Measurements from ENCODE around the gene MATR3. TPM values are rescaled to one million over a fixed set of nuclear protein-coding genes. Genes with fewer than 3 reads are reported as not detected.

MATR3 gene
- total RNA-seq, 6 experiments from 2014 or later = 43.5 to 73.8 (median 65.3) TPM

- no peaks in the 10 kb centered on the region for H3K36me3 ChIP-seq
- no peaks in the 10 kb centered on the region for H3K27me3 ChIP-seq
- no peak for ATAC-seq
- H3K4me1 ChIP-seq = peaks cover 0 to 33% (median 12%) of the 10 kb centered on the region in 4 donors
- no peak overlapping the region for H3K4me3 ChIP-seq
- TF ChIP-seq POLR2A (IDR thresholded peaks at IDR 0.05) (no peak), CTCF (IDR thresholded peaks at IDR 0.05) (no peak)
- 35% methylated on average over 6 of the region's 6 CpGs for WGBS (ENCODE audit: insufficient coverage, low coverage, low lambda C conversion rate, missing lambda C conversion rate)
- DNase-seq = no peak
- H3K9me3 ChIP-seq = no peaks in the 10 kb centered on the region
- intact Hi-C loops (cut with DNase I) = loop anchor here in 1 of 2 donors (10.0 kb wide), 1 partner anchor 89 kb away; the partner anchor contains the start of genes MZB1 and SLC23A1
- H3K27ac ChIP-seq = no peak overlapping the region
Observed at GRCh38 chr5:139296198-139296597, 2.7 kb downstream of the MATR3 start.

- intact Hi-C loops (cut with DNase I) = loop anchor here in 1 of 2 donors (10.0 kb wide), 1 partner anchor 88 kb away; the partner anchor contains the start of genes MZB1 and SLC23A1
- 75% methylated on average over 9 of the region's 12 CpGs for WGBS (ENCODE audit: insufficient coverage, low coverage, low lambda C conversion rate, missing lambda C conversion rate)
- DNase-seq (no peak), ATAC-seq (no peak)
- Histone ChIP-seq H3K4me3 (no peak overlapping the region), H3K4me1 (peaks cover 0 to 33% (median 12%) of the 10 kb centered on the region in 4 donors), H3K9me3 (no peaks in the 10 kb centered on the region), H3K36me3 (no peaks in the 10 kb centered on the region), H3K27me3 (no peaks in the 10 kb centered on the region), H3K27ac (no peak overlapping the region)
- TF ChIP-seq POLR2A (IDR thresholded peaks at IDR 0.05) (no peak), CTCF (IDR thresholded peaks at IDR 0.05) (no peak)
Observed at GRCh38 chr5:139296862-139297326, 3.4 kb downstream of the MATR3 start.

GRCh38 chr5:139297439-139298133 is 4.0 kb downstream of the MATR3 start:
- DNase-seq = no peak
- TF ChIP-seq POLR2A (IDR thresholded peaks at IDR 0.05) = no peak
- 83% methylated on average over 2 of the region's 2 CpGs for WGBS (ENCODE audit: insufficient coverage, low coverage, low lambda C conversion rate, missing lambda C conversion rate)
- Histone ChIP-seq H3K9me3 (no peaks in the 10 kb centered on the region), H3K36me3 (no peaks in the 10 kb centered on the region), H3K27me3 (no peaks in the 10 kb centered on the region), H3K4me3 (no peak overlapping the region), H3K27ac (no peak overlapping the region), H3K4me1 (peaks cover 0 to 38% (median 15%) of the 10 kb centered on the region in 4 donors)
- no peak for ATAC-seq
- intact Hi-C loops (cut with DNase I) = loop anchor here in 1 of 2 donors (10.0 kb wide), 1 partner anchor 87 kb away; the partner anchor contains the start of genes MZB1 and SLC23A1

- ATAC-seq = no peak
- intact Hi-C loops (cut with DNase I) = loop anchor here in 1 of 2 donors (10.0 kb wide), 1 partner anchor 87 kb away; the partner anchor contains the start of genes MZB1 and SLC23A1
- Histone ChIP-seq H3K9me3 (no peaks in the 10 kb centered on the region), H3K27me3 (no peaks in the 10 kb centered on the region), H3K27ac (no peak overlapping the region), H3K36me3 (no peaks in the 10 kb centered on the region), H3K4me3 (no peak overlapping the region), H3K4me1 (peaks cover 0 to 38% (median 19%) of the 10 kb centered on the region in 4 donors)
- no peak for DNase-seq
- TF ChIP-seq CTCF (IDR thresholded peaks at IDR 0.05) (no peak), POLR2A (IDR thresholded peaks at IDR 0.05) (no peak)
- 73% methylated on average over 11 of the region's 11 CpGs for WGBS (ENCODE audit: insufficient coverage, low coverage, low lambda C conversion rate, missing lambda C conversion rate)
Observed at GRCh38 chr5:139298242-139298641, 4.7 kb downstream of the MATR3 start.

- no peak for ATAC-seq
- intact Hi-C loops (cut with DNase I) = loop anchor here in 1 of 2 donors (10.0 kb wide), 1 partner anchor 85 kb away; the partner anchor contains the start of genes MZB1 and SLC23A1
Observed at GRCh38 chr5:139299486-139299885, 5.9 kb downstream of the MATR3 start.

More at GRCh38 chr5:139299486-139299885, 5.9 kb downstream of the MATR3 start:
- Histone ChIP-seq H3K27ac (no peak overlapping the region), H3K27me3 (no peaks in the 10 kb centered on the region), H3K4me3 (no peak overlapping the region), H3K36me3 (no peaks in the 10 kb centered on the region), H3K4me1 (peaks cover 0 to 50% (median 22%) of the 10 kb centered on the region in 4 donors), H3K9me3 (no peaks in the 10 kb centered on the region)
- no peak for DNase-seq
- TF ChIP-seq POLR2A (IDR thresholded peaks at IDR 0.05) (no peak), CTCF (IDR thresholded peaks at IDR 0.05) (no peak)
- WGBS (ENCODE audit: insufficient coverage, low coverage, low lambda C conversion rate, missing lambda C conversion rate) = 40% methylated on average over 4 of the region's 4 CpGs
